OCI-LY1 (cell line): ENCODE measurements around the gene LSM2.

Experiments used
- CTCF ChIP-seq: fragments of 200-600 bp; sonication (generic), shearing (Covaris generic); IDR thresholded peaks from 2 replicates; pipeline ENCODE4 v1.5.1; 2017; ENCODE audit warnings: mild to moderate bottlenecking, antibody characterized with exemption, low read length, moderate library complexity, mixed read lengths
- EZH2 ChIP-seq: fragments of 200-600 bp; sonication (generic), shearing (Covaris generic); IDR thresholded peaks from 2 replicates; pipeline ENCODE4 v1.8.0; 2017; ENCODE audit warnings: borderline replicate concordance, mixed run types, mild to moderate bottlenecking, antibody characterized with exemption, low read length, moderate library complexity, mixed read lengths

DNA sequence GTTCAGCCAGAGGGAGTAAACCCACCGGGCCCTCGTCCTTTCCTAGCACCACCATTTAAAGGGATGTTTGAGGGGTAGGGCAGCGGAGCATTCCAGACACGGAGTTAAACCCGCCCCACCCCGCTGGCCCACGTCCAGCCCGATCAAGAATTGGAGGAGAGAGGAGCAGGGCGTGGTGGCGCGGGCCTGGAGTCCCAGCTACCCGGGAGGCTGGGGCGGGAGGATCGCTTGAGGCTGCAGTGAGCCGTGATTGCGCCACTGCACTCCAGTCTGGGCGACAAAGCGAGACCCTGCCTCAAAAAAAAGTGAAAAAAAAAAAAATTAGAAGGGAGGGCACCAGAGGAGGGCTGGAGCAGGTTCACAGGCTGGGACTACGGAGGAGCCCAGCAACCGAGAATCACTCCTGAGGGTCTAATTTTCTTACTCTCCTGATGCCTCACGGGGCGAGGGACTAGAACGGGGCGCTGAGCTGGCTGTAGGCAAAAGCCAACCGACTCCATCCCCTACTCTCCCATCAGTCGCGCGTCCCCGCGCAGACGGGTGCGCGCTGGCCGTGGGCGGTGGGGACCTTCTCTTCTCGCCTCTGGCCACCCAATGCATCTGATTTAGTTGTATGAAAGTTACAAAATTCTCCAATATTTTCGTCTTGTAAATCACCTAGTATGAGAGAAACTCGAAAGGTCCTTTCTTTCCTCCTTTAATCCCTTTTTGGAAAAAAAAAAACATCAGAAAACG lies 14.7 kb upstream of the LSM2 start:
- TF ChIP-seq CTCF = no peak
- TF ChIP-seq EZH2 = no peak
